Measurements from ENCODE around the gene OLA1. TPM values are rescaled to one million over a fixed set of nuclear protein-coding genes. Genes with fewer than 3 reads are reported as not detected.

Gene OLA1
- total RNA-seq, 3 donors from 2014 or later = 125 to 142 (median 136) TPM

DNA sequence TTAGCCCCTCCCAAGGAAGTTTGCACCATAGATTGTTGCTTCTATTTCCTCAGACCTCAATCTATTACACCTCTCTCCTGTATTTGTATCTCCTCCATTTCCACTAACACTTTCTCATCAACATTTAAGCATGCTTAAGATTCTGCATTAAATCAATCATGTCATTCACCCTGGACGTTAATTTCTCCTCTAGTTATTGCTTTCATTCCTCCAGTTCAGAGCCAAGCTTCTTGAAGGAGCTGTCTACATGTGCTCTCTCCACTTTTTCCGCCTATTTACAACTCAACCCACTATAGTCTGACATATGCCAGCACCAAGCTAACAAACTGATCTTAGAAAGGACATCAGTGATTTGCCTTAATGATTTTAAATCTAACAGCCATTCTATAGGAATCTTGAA lies 99.5 kb downstream of the OLA1 start:
- no peaks in the 10 kb centered on the region for H3K9me3 Mint-ChIP-seq
- ATAC-seq = no peak
- no peak for DNase-seq
- no peak overlapping the region for H3K4me3 Mint-ChIP-seq
- H3K27me3 Mint-ChIP-seq (ENCODE audit: low read depth) = no peaks in the 10 kb centered on the region
- no peaks in the 10 kb centered on the region for H3K4me1 Mint-ChIP-seq (ENCODE audit: low read depth)
- H3K36me3 Mint-ChIP-seq (ENCODE audit: insufficient read depth) = peaks cover 17% of the 10 kb centered on the region

DNA sequence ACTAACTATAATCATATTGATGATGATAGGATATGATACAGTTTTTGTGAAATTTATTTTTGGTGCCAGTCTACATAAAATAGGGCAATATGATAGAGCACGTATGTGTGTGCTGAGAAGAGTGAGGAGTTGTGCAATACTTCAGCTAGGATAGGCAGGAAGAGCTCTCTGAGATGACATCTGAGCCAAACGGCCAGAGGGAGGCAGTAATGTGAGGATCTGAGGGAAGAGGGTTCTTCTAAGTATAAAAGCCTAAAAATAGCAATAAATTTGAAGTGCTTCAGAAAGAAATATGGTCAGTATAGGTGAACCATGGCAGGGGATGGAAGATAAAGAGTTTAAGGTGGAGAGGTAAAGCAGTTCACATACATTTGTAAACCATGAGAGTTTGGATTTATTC lies 102.5 kb downstream of the OLA1 start:
- ATAC-seq = no peak
- no peaks in the 10 kb centered on the region for H3K9me3 Mint-ChIP-seq
- H3K4me1 Mint-ChIP-seq (ENCODE audit: low read depth) = no peaks in the 10 kb centered on the region
- H3K36me3 Mint-ChIP-seq (ENCODE audit: insufficient read depth) = peaks cover 22% of the 10 kb centered on the region
- no peak for DNase-seq
- H3K4me3 Mint-ChIP-seq = no peak overlapping the region
- H3K27me3 Mint-ChIP-seq (ENCODE audit: low read depth) = no peaks in the 10 kb centered on the region

DNA sequence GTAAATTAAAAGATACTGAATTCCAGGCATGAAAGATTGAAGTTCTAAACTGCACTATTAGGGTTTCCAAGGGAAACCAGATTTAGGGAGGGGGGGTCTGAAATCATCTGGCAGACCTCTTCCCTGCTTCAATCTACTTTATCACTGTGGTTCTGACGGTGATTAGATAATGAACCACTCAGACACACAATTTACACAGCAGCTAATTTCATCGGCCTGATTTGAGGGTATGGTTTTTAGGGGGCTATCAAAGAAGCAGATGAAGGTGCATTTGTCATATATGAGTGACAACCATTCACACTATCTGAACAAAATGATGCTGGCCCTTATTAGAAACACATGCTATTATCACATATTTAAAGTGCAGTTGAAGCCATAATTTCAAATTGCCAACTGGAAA lies 106.0 kb downstream of the OLA1 start:
- H3K9me3 Mint-ChIP-seq = no peaks in the 10 kb centered on the region
- ATAC-seq (no peak), DNase-seq (no peak)
- H3K36me3 Mint-ChIP-seq (ENCODE audit: insufficient read depth) = peaks cover 29% of the 10 kb centered on the region
- no peaks in the 10 kb centered on the region for H3K27me3 Mint-ChIP-seq (ENCODE audit: low read depth)
- H3K4me3 Mint-ChIP-seq = no peak overlapping the region
- H3K4me1 Mint-ChIP-seq (ENCODE audit: low read depth) = no peaks in the 10 kb centered on the region

DNA sequence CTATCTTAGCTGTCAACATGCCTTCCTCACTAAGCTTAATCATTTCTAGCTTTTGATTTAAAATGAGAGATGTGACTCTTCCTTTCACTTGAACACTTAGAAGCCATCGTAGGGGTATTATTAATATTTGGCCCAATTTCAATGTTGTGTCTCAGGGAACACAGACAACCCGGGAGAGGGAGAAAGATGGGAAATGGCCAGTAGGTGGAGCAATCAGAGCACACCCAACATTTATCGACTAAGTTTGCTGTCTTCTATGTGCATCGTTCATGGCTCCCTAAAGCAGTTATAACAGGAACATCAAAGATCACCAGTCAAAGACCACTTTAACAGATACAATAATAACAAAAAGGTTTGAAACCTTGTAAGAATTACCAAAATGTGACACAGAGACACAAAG lies 110.2 kb downstream of the OLA1 start:
- Mint-ChIP-seq H3K9me3 (no peaks in the 10 kb centered on the region), H3K4me3 (no peak overlapping the region), H3K36me3 (ENCODE audit: insufficient read depth) (peaks cover 37% of the 10 kb centered on the region), H3K27me3 (ENCODE audit: low read depth) (no peaks in the 10 kb centered on the region), H3K4me1 (ENCODE audit: low read depth) (no peaks in the 10 kb centered on the region)
- ATAC-seq = no peak
- no peak for DNase-seq

DNA sequence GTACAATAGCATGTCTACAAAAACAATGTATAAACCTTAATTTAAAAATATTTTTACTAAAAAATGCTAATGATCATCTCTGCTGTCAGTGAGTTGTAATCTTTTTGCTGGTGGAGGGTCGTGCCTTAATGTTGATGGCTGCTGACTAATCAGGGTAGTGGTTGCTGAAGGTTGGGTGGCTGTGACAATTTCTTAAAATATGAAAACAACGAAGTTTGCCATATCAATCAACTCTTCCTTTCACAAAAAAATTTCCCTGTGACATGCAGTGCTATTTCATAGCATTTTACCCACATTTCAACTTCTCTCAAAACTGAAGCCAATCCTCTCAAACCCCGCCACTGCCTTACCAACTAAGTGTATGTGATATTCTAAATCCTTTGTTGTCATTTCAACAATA lies 112.4 kb downstream of the OLA1 start:
- no peaks in the 10 kb centered on the region for H3K4me1 Mint-ChIP-seq (ENCODE audit: low read depth)
- peaks cover 41% of the 10 kb centered on the region for H3K36me3 Mint-ChIP-seq (ENCODE audit: insufficient read depth)
- no peaks in the 10 kb centered on the region for H3K9me3 Mint-ChIP-seq
- H3K4me3 Mint-ChIP-seq = no peak overlapping the region
- H3K27me3 Mint-ChIP-seq (ENCODE audit: low read depth) = no peaks in the 10 kb centered on the region
- DNase-seq (no peak), ATAC-seq (no peak)

DNA sequence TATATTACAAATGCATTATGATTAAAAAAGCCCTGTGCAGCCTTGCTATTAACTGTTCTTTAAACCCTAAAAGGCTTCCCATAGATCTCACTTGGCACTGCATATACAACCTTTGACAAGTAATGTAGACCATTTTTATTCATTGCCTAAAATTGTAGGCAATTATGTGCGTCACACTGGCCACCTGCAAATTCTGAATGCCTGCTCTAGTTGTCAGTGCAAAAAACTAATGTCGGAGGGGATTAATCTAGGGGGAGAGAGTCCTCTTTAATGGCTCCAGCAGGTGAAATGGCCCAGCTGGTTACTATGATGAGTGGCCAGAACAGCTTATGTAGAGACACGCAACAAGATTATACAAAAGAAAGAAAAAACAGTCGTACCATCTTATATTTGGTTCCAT lies 123.2 kb downstream of the OLA1 start:
- H3K9me3 Mint-ChIP-seq = no peaks in the 10 kb centered on the region
- peaks cover 10% of the 10 kb centered on the region for H3K36me3 Mint-ChIP-seq (ENCODE audit: insufficient read depth)
- H3K4me3 Mint-ChIP-seq = no peak overlapping the region
- no peaks in the 10 kb centered on the region for H3K27me3 Mint-ChIP-seq (ENCODE audit: low read depth)
- DNase-seq = no peak
- no peak for ATAC-seq
- H3K4me1 Mint-ChIP-seq (ENCODE audit: low read depth) = peaks cover 4% of the 10 kb centered on the region

DNA sequence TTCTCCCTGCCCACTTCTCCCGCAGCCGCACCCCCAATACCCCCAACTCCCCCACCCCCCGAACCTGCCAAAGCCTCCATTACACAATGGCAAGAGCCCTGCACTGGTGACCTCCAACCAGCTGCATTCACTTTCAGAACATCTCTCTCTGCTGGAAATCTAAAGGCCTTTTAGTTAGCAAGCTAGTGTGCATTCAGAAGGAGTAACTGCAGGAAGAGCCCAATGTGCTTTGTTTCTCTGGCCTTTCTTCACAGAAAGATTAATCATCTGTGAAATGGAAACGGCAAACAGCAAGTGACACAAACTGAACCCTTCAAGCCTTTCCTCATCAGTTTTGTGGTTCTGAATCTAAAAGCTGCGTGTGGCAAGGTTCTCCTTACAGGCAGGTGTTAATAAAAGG lies 124.2 kb downstream of the OLA1 start:
- Mint-ChIP-seq H3K4me1 (ENCODE audit: low read depth) (peaks cover 4% of the 10 kb centered on the region), H3K4me3 (no peak overlapping the region), H3K9me3 (no peaks in the 10 kb centered on the region), H3K27me3 (ENCODE audit: low read depth) (no peaks in the 10 kb centered on the region), H3K36me3 (ENCODE audit: insufficient read depth) (peaks cover 10% of the 10 kb centered on the region)
- ATAC-seq = no peak
- no peak for DNase-seq

DNA sequence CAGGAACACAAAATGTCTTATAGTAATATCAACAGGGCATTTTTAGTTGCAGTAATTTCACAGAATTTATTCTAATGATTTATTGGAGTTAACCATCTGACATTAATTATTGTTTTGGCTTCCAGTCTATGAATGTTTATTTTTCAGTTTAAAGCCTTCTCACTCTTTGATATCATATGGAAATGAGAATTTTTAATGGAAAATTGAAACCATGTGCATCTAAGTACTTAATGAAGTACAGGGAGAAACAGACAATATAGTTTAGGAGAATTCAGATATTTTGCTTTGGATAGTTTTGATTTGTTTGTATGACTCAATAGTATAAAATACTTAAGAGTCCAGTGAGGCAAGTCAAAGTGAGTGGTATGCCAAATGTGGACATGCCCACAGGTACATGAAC lies 126.1 kb downstream of the OLA1 start:
- H3K9me3 Mint-ChIP-seq = no peaks in the 10 kb centered on the region
- DNase-seq = no peak
- no peak overlapping the region for H3K4me3 Mint-ChIP-seq
- no peaks in the 10 kb centered on the region for H3K27me3 Mint-ChIP-seq (ENCODE audit: low read depth)
- no peak for ATAC-seq
- H3K36me3 Mint-ChIP-seq (ENCODE audit: insufficient read depth) = peaks cover 14% of the 10 kb centered on the region
- peaks cover 4% of the 10 kb centered on the region for H3K4me1 Mint-ChIP-seq (ENCODE audit: low read depth)

DNA sequence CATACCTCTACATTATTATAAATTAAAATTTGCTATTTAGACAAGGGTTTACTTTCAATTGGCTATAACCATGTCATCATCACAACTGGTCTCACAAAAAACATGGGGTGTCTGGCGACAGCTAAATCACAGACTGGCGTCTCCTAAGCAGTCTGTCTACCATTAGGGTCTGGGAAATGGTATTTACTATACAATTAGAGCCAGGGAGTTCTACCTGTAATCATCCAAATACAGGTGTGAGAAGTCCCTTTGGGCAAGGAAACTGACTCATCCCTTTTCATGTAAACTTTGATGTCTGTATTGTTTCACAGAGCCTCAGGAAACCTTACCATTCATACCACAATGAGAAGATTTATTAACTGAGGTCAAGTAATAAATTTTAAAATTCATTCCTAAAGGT lies 126.7 kb downstream of the OLA1 start:
- Mint-ChIP-seq H3K36me3 (ENCODE audit: insufficient read depth) (peaks cover 14% of the 10 kb centered on the region), H3K9me3 (no peaks in the 10 kb centered on the region), H3K4me3 (no peak overlapping the region), H3K27me3 (ENCODE audit: low read depth) (no peaks in the 10 kb centered on the region), H3K4me1 (ENCODE audit: low read depth) (peaks cover 4% of the 10 kb centered on the region)
- DNase-seq (no peak), ATAC-seq (no peak)

DNA sequence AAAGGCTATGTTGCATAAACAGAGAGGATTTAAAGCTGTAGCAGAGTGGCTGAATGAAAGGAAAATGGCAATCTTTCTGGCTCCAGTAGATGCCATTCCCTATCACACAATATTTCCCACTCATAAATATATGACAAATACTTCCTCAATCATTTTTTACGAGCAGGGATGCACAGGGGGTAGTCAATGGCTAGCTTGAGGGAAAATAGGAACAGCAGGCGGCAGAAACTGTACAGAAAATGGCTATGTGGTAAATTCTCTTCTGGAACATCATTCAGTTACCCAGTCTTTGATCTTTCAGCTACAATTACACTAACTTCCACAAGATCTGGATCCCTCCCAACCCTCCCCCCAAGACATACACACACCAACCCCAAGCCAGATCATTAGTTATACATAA lies 127.2 kb downstream of the OLA1 start:
- Mint-ChIP-seq H3K9me3 (no peaks in the 10 kb centered on the region), H3K4me1 (ENCODE audit: low read depth) (peaks cover 4% of the 10 kb centered on the region), H3K36me3 (ENCODE audit: insufficient read depth) (peaks cover 16% of the 10 kb centered on the region), H3K4me3 (no peak overlapping the region), H3K27me3 (ENCODE audit: low read depth) (no peaks in the 10 kb centered on the region)
- ATAC-seq (no peak), DNase-seq (no peak)

DNA sequence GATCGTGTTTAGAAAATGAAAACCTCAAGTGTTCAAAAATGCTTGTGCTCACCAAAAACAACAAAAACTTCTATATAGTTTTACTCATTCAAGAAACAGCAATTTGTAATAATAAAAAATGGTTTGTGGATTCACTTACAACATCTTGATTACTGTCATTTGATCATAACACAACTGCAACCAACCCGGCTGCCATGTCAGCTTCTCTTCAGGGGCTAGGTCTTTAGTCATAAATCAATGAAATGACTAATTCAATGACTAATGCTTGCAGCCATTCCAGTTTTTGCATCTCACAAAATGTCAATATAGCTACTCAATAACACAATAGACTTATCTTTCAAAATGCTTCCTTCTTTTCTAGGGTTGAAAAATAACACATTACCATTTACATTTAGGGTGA lies 128.0 kb downstream of the OLA1 start:
- peaks cover 19% of the 10 kb centered on the region for H3K36me3 Mint-ChIP-seq (ENCODE audit: insufficient read depth)
- ATAC-seq = peak; percentile 81 to 92

DNA sequence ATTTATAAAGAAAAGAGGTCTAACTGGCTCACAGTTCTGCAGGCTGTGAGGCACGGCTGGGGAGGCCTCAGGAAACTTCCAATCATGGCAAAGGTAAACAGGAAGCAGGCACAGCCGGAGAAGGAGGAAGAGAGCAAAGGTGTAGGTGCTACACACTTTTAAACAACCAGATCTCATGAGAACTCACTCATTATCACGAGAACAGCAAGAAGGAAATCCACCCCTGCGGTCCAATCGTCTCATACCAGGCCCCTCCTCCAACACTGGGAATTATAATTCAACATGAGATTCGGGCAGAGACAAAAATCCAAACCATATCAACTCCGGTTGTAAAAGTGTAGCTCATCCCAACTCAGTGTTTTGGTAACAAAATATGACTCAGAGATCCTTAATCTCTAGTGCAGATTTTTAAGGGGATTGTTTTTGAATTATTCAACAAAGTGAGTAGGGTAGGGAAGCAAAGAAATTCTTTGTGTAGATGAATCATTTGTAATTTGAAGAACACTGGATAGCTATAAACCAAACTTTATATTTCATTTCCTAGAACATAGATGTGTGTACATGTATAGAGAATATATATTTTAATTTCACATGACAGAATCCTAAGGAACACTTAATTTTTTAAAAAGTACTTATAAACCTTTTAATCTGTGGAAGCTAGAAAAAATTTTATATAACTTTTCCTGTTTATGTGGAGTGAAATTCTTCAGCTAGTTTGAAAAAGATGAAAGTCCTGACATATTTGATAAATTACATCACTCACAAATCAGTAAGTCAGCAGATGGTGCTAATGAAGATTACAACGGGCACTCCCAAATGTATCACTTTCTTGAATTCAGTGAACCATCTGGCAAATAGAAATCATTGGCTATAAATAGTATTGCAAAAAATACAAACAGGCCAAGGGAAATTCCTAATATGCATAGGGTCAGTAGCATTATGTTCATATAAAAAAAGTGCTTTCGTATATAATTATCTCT lies 130.1 kb downstream of the OLA1 start:
- DNase-seq = no peak
- Mint-ChIP-seq H3K27me3 (ENCODE audit: low read depth) (no peaks in the 10 kb centered on the region), H3K36me3 (ENCODE audit: insufficient read depth) (peaks cover 24% of the 10 kb centered on the region), H3K4me3 (no peak overlapping the region), H3K4me1 (ENCODE audit: low read depth) (peaks cover 4% of the 10 kb centered on the region), H3K9me3 (no peaks in the 10 kb centered on the region)
- ATAC-seq = no peak

More for the DNA sequence above, 128.0 kb downstream of the OLA1 start:
- no peak for DNase-seq
- no peaks in the 10 kb centered on the region for H3K27me3 Mint-ChIP-seq (ENCODE audit: low read depth)
- H3K4me3 Mint-ChIP-seq = no peak overlapping the region
- H3K9me3 Mint-ChIP-seq = no peaks in the 10 kb centered on the region
- H3K4me1 Mint-ChIP-seq (ENCODE audit: low read depth) = peaks cover 4% of the 10 kb centered on the region

DNA sequence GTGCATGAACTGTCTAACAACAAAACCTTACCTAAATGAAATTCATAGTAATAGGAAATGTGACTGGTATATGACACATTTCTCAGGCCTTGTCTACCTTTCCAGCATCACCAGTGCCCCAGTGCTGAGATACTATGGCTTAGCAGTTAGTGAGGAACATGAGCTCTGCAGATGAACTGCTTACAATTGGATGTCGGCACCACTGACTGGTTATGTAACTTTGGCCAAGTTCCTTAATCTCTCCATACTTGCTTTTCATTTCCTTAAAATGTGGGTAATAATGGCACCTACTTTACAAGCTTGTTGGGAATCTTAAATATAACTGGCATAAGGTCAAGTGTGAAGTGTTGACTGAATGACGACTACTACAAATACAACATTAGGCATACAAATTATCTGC lies 136.3 kb downstream of the OLA1 start:
- H3K4me1 Mint-ChIP-seq (ENCODE audit: low read depth) = no peaks in the 10 kb centered on the region
- H3K4me3 Mint-ChIP-seq = no peak overlapping the region
- H3K27me3 Mint-ChIP-seq (ENCODE audit: low read depth) = no peaks in the 10 kb centered on the region
- no peak for DNase-seq
- no peak for ATAC-seq
- peaks cover 19% of the 10 kb centered on the region for H3K36me3 Mint-ChIP-seq (ENCODE audit: insufficient read depth)
- H3K9me3 Mint-ChIP-seq = no peaks in the 10 kb centered on the region

DNA sequence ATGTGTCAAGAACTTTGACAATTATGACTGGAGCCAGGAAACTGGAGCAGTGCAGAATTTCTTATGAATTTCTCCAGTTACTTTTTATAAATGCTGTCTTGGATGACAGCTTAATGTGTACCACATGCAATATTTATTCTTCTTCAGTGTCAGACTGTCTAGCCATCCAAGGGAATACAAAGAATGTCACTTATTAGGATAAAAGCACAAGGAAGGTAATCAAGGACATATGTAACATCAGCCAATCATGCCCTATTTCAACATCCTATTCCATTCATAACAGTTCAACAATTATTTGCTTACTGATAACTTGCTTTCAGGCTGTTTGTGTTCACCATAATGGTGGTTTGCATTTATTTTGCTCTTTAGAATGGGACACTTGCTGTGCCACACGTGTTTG lies 139.8 kb downstream of the OLA1 start:
- H3K27me3 Mint-ChIP-seq (ENCODE audit: low read depth) = no peaks in the 10 kb centered on the region
- DNase-seq = no peak
- H3K4me3 Mint-ChIP-seq = no peak overlapping the region
- ATAC-seq = no peak
- peaks cover 2% of the 10 kb centered on the region for H3K4me1 Mint-ChIP-seq (ENCODE audit: low read depth)
- no peaks in the 10 kb centered on the region for H3K9me3 Mint-ChIP-seq
- H3K36me3 Mint-ChIP-seq (ENCODE audit: insufficient read depth) = peaks cover 8% of the 10 kb centered on the region

DNA sequence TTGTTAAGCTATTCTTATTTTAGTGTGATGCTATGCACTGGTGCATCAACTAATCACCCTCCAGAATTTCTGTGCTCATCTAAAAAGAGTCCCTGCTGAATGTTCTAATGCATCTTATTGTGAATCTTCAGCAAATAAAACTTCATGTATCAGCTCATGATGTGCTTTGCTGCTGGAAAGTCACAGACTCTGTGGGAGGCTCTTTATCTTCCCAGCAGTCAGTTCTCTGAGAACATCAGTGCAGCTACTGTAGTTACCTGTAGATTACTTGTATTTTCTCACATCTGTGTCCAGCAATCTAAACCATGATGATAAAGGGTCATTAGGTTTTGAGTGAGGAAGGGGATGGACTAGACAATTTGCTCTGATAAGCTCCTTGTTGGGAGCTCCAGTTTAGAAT lies 141.6 kb downstream of the OLA1 start:
- no peak for ATAC-seq
- Mint-ChIP-seq H3K36me3 (ENCODE audit: insufficient read depth) (peaks cover 8% of the 10 kb centered on the region), H3K4me3 (no peak overlapping the region), H3K27me3 (ENCODE audit: low read depth) (no peaks in the 10 kb centered on the region), H3K4me1 (ENCODE audit: low read depth) (peaks cover 3% of the 10 kb centered on the region), H3K9me3 (no peaks in the 10 kb centered on the region)
- DNase-seq = no peak

Measured in activated T-cell treated with anti-CD3 and anti-CD28 coated beads, Interleukin-2, amount 50 U/mL, for 4 hours (primary cell).